Cardiac muscle cell (in vitro differentiated cells and primary cell): ENCODE data around the gene CTU2. TPM values are rescaled to one million over a fixed set of nuclear protein-coding genes. Genes with fewer than 3 reads are reported as not detected.

Experiments
- DNase-seq, 2 donors: peaks; one replicate each; pipeline versions ENCODE4 v3.0.0 to v3.0.0-alpha.2; 2010 to 2017; ENCODE audit warnings: low read depth in 1 of 2, low spot score in 1 of 2
- H3K27ac ChIP-seq: fragments of 200-600 bp; sonication (generic); 2 replicates; pipeline ENCODE4 v1.5.1; 2016
- H3K27me3 ChIP-seq: fragments of 200-600 bp; sonication (generic); 2 replicates; pipeline ENCODE4 v1.6.0; 2016; ENCODE audit warnings: control low read depth
- H3K36me3 ChIP-seq: fragments of 200-600 bp; sonication (generic); 2 replicates; pipeline ENCODE4 v1.5.1; 2016; ENCODE audit warnings: control low read depth
- H3K4me1 ChIP-seq: fragments of 200-600 bp; sonication (generic); 2 replicates; pipeline ENCODE4 v1.8.1; 2017; ENCODE audit warnings: low read depth, mild to moderate bottlenecking, mixed run types
- H3K4me3 ChIP-seq: fragments of 200-600 bp; sonication (generic); 2 replicates; pipeline ENCODE4 v1.5.1; 2016; ENCODE audit warnings: mild to moderate bottlenecking
- H3K9me3 ChIP-seq: fragments of 200-600 bp; sonication (generic); 2 replicates; pipeline ENCODE4 v1.5.1; 2017; ENCODE audit warnings: low read depth, mild to moderate bottlenecking, control low read depth
- polyA plus RNA-seq: library from polyadenylated mRNA; unstranded; fragments of >200 nt; fragmentation: Nextera tagmentation; extraction: Ambion mirVana; gene quantifications from 2 replicates; pipeline ENCODE4 v1.2.1, GENCODE V29; 2016
- total RNA-seq: library from RNA; depleted of rRNA; stranded (reverse); fragments of >200 nt; gene quantifications from 2 replicates; pipeline ENCODE4 v1.2.3, GENCODE V29; 2016
- TF ChIP-seq, protein P1 (sequence below): IDR thresholded peaks from 2 replicates; pipeline ENCODE4 v1.5.1; 2012; ENCODE audit warnings: low read depth, mild to moderate bottlenecking, low read length

Gene CTU2
- total and polyA plus RNA-seq, 2 experiments from 2014 or later, result 9.2 to 10.8 TPM

DNA sequence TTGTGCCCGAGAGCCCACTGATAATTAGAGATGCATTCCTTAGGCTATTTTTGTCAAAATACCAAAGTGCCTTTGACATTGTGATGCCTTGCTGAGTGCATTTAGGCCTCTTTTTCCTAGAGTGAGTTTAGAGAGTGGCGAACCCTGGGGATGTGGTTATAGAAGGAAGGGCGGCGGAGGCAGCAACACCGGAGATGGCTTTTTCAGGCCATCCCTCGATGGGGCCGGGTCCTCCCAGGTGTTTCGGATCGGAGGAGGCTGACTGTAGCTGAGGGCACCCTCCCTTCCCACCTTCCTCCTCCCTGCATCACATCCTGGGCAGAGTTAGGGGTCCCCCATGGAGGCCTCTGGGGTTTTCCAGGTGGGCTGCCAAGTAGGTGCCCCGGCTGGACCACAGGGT is 13.4 kb upstream of the CTU2 start:
- DNase-seq, result no peak

DNA sequence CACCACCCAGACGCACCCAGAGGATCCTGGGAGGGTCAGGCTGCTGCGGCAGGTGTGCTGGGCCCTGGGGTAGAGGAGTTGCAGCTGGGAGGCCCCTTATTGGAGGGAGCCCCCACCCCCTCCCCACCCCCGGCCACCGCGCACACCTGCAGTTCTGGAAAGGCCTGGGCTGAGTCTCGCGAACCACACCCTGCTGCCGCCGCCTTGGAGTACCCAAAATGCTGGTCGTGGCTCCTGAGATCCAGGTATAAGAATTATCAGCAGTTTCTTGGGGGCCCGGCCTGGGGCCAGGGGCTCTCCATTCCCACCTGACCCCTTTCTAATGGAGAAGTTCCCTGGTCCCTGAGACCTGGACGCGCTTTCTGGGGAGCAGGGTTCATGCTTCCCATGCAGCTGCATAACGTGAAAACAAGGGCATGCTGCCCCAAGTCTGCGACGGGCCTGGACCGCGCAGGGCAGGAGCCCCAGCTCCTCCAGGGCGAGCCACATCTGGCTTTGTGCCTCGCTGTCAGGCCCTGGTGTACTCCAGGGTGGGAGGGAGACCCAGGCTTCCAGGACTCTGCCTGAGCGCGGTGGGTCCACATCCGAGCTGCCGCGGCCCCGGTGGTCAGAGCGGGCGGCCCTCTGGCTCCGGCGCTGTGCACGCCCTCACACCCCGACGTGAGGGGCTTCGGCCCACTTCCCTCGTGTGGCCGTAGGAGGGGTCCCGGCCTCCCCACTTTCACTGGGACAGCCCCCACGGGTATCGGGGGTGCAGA is 12.7 kb upstream of the CTU2 start:
- TF ChIP-seq, protein P1, sequence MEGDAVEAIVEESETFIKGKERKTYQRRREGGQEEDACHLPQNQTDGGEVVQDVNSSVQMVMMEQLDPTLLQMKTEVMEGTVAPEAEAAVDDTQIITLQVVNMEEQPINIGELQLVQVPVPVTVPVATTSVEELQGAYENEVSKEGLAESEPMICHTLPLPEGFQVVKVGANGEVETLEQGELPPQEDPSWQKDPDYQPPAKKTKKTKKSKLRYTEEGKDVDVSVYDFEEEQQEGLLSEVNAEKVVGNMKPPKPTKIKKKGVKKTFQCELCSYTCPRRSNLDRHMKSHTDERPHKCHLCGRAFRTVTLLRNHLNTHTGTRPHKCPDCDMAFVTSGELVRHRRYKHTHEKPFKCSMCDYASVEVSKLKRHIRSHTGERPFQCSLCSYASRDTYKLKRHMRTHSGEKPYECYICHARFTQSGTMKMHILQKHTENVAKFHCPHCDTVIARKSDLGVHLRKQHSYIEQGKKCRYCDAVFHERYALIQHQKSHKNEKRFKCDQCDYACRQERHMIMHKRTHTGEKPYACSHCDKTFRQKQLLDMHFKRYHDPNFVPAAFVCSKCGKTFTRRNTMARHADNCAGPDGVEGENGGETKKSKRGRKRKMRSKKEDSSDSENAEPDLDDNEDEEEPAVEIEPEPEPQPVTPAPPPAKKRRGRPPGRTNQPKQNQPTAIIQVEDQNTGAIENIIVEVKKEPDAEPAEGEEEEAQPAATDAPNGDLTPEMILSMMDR, result no peak
- Histone ChIP-seq H3K27me3 (no peaks in the 10 kb centered on the region), H3K27ac (no peak overlapping the region), H3K4me1 (peaks cover 9% of the 10 kb centered on the region), H3K4me3 (no peak overlapping the region), H3K9me3 (no peaks in the 10 kb centered on the region), H3K36me3 (peaks cover 7% of the 10 kb centered on the region)
- no peak for DNase-seq

More for the DNA sequence above, 13.4 kb upstream of the CTU2 start:
- Histone ChIP-seq H3K36me3 (peaks cover 6% of the 10 kb centered on the region), H3K4me1 (peaks cover 16% of the 10 kb centered on the region), H3K4me3 (no peak overlapping the region), H3K27me3 (no peaks in the 10 kb centered on the region), H3K9me3 (no peaks in the 10 kb centered on the region), H3K27ac (no peak overlapping the region)
- TF ChIP-seq, protein P1, result no peak

DNA sequence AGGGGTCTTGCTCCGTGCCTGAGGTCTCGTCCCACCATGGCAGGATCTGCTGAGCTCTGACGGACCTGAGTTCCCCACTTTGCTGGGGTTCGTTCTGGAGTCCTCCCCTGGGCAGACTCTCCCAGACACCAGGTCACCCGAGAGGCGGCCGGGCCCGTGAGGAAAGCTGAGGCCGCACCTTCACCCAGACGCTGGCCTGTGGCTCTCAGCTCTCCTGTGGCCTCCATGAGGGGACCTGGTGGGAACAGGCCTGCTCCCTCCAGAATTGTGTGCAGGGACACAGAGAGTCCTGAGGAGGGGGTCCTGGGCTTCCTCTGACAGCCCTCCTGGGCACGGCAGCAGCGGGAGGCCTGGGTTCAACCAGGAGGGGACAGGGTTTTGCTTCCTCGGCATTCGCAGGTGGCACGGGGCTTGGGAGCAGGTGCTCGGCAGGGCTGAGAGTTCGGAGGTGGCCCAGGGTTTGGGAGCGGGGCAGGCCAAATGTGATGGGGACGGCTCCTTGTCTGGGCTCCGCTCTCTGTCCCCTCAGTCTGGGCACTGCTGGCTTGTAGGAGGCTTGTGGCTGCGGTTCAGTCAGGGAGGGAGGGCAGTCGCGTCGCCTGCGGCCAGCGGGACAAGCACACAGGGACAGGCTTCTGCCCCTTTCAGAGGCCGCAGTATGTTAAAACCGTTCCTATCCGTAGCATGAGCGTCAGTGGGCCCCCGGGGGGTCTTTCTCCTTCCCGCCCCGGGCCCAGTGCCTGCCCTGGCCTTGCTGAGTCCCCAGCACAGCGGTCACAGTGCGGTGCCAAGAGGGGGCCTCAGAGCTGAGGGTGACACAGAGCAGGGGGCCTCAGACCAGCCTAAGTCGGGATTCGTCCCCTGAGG is 11.8 kb upstream of the CTU2 start:
- TF ChIP-seq, protein P1, result no peak

DNA sequence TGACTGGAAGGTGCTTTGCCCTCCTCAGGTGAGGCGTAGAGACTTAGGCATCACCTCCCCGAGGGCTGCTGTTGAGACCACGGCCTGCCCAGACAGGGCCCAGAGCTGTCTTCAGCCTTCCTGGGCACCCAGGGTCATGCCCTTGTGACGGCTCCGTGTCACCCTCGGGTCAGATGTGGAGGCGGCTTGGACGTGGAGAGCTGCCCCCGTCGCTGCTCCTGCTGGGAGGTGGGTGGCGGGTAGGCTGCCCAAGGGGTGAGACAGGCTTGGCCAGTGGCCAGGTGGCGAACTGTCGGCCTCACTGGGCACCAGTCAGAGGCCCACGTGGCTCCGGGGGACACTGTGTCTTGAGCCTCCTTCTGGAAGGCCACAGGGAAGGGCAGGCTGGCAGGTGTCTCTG is 11.1 kb upstream of the CTU2 start:
- Histone ChIP-seq H3K27ac (no peak overlapping the region), H3K36me3 (peaks cover 7% of the 10 kb centered on the region)
- TF ChIP-seq, protein P1, result no peak

More for the DNA sequence above, 11.8 kb upstream of the CTU2 start:
- H3K4me1 ChIP-seq, result peaks cover 6% of the 10 kb centered on the region
- H3K27me3 ChIP-seq, result no peaks in the 10 kb centered on the region
- H3K27ac ChIP-seq, result no peak overlapping the region
- peaks cover 7% of the 10 kb centered on the region for H3K36me3 ChIP-seq
- no peak for DNase-seq
- no peaks in the 10 kb centered on the region for H3K9me3 ChIP-seq
- no peak overlapping the region for H3K4me3 ChIP-seq

DNA sequence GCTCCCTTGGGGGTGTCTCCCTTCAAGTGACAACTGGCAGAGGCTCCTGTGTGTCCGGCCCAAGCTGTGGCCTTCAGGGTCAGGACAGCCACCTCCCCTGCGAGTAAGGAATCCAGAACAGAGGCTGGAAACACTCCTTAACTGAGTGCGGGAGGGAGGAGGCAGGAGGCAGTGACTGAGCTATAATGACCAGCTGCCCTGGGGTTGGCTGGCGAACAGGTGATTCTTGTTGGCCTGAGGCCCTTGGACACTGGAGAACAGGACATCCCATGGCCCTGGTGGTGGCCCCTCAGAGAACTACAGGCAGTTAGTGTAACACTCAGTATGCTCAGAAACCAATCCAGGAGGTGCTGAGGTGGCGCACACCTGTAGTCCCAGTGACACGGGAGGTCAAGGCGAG is 10.6 kb upstream of the CTU2 start:
- no peak for DNase-seq
- no peak overlapping the region for H3K4me3 ChIP-seq
- H3K27ac ChIP-seq, result no peak overlapping the region
- H3K9me3 ChIP-seq, result no peaks in the 10 kb centered on the region
- H3K36me3 ChIP-seq, result peaks cover 7% of the 10 kb centered on the region
- no peaks in the 10 kb centered on the region for H3K27me3 ChIP-seq
- TF ChIP-seq, protein P1, result no peak
- peaks cover 6% of the 10 kb centered on the region for H3K4me1 ChIP-seq

More for the DNA sequence above, 11.1 kb upstream of the CTU2 start:
- DNase-seq, result no peak
- H3K4me3 ChIP-seq, result no peak overlapping the region
- peaks cover 6% of the 10 kb centered on the region for H3K4me1 ChIP-seq
- H3K9me3 ChIP-seq, result no peaks in the 10 kb centered on the region
- H3K27me3 ChIP-seq, result no peaks in the 10 kb centered on the region
